Ramos (cell line): ENCODE results near the gene NTSR1.

Experiments
- in situ Hi-C: fragments of 300-500 bp; cut with MboI; formaldehyde crosslinking; loops from one replicate; pipeline ENCODE4 v1.14.3; 2022; ENCODE audit warnings: low sequenced_read_pairs; ENCODE audit not compliant: unreplicated experiment

Gene NTSR1

DNA sequence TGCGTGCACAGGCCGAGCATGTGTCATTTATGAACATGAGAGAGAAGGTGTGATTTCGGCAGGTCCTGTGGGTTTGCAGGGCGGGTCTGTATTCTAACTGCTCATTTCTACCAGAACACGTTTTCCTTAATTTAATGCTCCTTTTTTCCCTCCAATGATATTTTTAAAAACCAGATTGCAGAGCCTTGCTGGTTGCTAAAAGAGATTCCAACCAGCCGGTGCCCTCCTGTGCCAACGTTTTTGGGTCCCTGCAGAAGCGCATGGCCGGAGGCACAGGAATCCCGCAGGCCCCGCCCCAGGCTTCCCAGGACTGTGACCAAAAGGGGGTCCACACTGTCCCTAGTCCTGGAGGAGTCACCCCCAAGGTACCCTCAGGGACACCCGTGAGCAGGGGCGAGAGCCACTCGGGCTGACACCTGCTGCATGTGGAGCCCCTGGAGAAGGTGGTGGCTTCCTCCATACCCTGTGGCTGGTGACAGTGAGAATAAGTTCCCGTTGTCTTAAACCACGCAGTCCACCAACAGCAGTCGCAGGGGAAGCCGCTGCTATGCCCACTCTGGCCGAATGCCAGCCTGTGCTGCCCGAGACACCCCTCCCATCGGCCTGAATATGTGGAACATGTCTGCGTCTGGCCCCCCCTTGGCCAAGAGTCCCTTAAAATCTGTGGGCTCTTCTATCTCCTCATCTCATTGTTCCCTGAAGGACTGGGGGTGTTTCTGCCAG is 15.7 kb upstream of the NTSR1 start:
- in situ Hi-C loops: no loop called here

DNA sequence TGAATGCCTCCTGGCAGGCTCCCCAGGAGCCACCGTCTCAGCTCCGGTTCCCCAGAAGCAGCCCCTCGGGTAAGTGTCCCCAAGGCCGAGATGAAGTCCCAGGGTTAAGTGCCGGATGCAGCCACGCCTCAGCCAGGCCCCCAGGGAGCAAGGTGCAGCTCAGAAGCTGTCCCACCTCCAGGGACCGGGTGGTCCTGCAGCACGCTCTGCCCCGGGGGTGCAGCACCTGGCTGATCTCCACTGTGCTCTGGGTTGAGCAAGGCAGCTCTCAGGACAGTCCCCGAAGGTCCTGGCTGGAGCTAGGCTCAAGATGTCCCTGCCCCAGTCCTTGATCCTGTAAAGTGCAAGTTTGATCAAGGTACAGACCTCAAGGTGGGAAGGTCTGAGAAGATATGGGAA is 15.1 kb upstream of the NTSR1 start:
- in situ Hi-C loops: no loop called here

DNA sequence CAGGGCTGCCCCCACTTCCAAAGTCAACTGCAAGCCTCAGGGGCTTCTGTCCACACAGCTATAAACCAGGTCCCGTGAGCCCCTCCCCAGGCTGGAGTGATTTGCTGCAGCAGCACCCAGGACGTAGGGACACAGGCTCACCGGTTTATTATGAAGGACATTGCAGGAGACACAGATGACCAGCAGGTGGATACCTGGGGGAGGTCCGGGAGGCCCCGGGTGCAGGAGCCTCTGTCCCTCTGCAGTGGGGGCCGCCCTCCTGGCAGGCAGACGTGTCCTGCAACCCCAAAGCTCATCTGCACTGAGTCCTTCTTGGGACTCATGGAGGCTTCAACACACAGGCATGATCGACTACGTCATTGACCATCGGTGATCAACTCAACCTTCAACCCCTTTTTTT is 14.5 kb upstream of the NTSR1 start:
- in situ Hi-C loops: no loop called here

DNA sequence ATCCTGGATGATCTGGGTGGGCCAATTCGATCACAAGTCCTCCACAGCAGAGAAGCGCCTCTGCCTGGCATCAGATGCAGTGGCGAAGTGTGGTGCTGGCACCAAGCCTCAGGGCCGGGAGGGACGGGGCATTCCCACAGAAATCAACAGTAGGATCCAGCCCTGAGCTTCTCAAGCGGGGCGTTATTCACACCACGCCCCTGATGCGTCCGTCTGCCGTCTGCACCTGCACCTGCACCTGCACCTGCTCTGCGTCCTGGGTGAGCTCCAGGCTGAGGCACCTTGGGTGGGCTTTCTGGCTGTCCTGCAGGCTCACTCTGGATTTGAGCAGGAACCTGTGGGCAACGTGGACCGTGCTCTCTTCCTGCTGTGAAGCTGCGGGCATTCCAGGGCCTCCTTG is 13.8 kb upstream of the NTSR1 start:
- in situ Hi-C loops: no loop called here

DNA sequence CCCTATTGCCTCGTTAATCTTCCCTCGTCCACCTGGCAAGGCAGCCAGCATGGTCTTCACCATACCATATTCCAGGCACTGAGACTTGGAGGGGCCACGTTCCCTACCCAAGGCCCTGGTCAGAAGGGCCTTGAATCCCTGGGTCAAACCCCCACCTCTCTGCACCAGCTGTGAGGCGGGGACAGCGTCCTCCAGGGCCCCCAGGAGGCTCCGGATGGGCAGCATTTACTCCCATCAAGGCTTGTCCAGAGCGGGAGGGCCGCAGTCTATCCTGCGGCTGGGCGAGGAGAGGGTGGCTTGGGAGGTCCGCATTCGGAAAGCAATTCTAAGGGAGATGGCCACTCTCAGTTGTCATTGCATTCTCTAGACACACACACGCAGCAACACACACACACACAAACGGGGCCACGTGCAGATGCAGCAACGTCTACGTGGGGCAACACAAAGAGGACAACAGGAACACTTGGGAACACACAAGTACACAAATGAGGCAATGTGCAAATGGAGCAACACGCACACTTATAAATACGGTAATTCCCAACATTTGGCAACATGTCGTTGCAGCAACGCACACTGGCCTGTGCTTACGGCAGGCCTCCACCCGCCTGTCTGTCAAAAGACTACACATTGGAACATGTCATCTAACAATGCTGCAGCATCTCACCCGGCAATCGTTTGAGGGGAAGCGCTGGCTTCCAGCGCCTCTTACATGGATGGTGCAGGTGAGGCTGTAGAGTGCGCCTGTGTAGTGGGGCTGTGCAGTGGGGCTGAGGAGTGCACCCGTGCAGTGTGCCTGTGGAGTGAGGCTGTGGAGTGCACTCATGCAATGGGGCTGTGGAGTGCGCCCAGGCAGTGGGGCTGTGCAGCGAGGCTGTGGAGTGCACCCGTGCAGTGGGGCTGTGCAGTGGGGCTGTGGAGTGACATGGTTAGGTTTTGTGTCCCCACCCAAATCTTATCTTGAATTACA is 12.9 kb upstream of the NTSR1 start:
- in situ Hi-C loops: no loop called here

DNA sequence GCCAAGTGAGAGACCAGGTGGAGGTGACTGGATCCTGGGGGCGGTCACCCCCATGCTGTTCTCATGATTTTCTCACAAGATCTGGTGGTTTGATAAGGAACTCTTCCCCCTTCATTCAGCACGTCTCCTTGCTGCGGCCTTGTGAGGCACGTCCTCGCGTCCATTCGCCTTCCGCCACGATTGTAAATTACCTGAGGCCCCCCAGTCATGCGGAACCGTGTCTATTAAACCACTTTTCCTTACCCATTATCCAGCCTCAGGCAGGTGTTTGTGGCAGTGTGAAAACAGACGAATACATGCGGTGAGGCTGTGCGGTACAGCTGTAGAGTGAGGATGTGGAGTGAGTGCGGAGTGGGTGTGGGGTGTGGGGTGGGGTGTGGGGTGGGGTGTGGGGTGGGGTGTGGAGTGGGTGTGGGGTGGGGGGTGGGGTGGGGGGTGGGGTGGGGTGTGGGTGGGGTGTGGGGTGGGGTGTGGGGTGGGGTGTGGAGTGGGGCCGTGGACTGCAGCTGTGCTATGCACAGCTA is 12.1 kb upstream of the NTSR1 start:
- in situ Hi-C loops: no loop called here

DNA sequence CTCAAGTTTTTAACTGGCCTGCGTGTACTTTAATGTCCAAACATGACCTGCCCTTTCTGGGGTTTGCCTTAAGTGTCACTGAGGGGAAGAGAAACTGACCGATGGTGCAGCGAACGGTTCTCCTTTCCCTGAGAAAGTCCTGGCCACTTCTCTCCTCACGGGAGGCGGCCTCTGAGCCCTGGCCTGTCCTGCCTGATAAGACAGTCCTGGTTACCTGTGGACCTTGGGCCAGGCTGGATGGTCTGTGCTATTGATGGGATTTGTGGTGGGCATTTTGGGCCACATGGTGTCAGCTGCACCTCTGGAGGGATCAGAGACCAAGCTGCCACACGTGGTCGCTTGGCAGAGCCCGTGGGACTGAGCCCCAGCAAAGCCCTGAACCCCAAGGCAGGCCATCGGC is 11.6 kb upstream of the NTSR1 start:
- in situ Hi-C loops: no loop called here

DNA sequence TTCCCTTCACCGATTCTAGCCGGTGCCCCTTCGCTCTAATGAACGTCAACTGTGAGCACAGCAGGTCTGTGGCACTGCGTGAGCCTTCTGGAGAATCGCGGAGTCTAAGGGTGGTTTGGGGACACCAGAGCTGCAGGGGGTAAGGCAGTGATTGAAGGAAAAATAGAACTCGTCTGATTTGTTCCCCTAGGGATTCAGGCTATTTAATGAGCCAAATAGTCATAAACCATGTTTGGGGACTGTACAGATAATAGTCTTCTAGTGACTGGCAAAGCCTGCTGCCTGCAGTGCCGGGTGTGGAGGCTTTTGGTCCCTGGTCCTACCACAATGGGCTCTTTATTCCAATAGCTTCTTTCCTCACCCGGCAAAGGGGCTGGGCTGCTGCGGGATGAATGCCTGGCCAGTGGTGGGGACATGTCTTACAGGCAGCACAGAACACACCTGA is 11.1 kb upstream of the NTSR1 start:
- in situ Hi-C loops: no loop called here

DNA sequence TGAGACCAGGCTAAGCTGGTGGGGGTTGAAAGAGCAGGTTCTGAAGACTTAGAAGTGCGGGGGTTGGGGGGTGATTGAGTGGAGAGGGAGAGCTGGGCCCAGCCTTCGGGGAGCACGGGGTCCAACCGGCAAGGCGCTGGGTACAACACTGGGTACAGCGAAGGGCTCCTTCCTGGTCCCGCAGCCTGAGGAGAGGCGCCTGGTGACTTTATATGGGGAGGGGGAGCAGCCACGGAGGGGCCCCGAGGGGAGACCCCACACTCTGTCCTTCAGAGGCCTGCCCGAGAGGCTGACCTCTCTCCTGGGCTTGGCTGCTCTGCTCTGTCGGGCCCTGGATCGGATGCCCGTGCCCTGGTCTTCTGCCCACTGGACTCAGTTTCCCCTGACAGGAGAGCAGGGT is 10.4 kb upstream of the NTSR1 start:
- in situ Hi-C loops: no loop called here

DNA sequence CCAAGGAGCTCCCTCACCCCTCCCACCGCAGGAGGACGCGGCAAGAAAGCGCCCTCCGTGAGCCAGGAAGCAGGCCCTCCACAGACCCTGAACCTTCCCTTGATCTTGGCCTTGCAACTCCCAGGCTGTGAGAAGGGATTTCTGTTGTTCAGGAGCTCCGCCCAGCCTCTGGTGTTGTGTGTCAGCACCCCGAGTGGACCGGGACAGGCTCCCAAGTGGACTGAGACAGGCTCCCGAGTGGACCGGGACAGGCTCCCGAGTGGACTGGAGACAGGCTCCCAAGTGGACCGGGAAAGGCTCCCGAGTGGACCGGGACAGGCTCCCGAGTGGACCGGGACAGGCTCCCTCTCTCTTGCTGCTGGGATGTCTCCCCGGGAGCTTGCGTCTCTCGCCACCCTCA is 9.3 kb upstream of the NTSR1 start:
- in situ Hi-C loops: no loop called here

DNA sequence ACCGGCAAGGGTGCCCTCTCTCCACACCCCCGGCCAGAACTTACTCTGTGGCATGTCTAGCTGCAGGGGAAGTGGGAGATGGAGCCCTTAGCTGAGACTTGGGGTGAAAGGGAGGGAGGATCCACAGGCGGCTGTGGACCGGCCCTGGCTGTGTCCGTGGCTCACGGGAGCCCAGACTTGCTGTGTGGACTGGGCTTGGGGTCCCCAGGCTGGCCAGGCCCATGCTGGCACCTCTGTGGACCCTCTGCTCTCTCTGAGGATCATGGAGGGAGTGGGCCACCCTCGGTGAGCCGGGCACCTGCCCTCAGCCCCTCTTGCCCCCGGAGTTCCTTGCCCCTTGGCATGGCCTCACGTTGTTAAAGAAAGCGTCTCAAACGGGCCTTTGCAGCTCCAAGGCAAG is 8.9 kb upstream of the NTSR1 start:
- in situ Hi-C loops: no loop called here

DNA sequence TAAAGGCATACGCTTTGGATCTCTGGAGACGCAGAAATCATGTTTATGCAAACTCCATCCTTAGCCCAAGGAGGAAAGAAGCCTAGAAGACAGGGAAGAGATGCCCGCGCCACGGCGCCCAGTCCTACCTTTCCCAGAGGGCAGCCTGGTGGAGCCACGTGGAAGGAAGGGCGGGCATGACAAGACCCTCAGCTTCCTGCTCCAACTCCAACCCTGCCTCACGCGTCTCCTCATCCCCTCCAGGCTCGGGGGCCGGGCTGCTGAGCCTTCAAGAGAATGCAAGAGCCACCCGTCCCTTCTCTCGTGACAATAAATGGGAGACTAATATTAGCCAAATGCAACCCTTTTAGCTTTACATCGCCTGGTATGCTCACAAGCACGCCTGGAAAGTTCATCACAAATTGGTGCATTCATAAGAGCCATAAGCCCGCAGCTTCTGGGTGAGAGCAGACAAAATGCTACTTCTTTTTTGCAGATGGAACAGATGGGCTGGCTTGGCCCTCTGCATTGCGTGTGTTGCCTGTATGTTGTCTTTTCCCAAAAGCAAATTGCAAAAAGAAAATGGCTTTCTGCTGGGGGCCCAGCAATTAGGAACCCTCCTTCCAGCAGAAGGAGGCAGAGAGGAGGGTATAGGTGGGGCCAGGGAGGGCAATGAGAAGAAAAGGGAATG is 8.2 kb upstream of the NTSR1 start:
- in situ Hi-C loops: no loop called here

DNA sequence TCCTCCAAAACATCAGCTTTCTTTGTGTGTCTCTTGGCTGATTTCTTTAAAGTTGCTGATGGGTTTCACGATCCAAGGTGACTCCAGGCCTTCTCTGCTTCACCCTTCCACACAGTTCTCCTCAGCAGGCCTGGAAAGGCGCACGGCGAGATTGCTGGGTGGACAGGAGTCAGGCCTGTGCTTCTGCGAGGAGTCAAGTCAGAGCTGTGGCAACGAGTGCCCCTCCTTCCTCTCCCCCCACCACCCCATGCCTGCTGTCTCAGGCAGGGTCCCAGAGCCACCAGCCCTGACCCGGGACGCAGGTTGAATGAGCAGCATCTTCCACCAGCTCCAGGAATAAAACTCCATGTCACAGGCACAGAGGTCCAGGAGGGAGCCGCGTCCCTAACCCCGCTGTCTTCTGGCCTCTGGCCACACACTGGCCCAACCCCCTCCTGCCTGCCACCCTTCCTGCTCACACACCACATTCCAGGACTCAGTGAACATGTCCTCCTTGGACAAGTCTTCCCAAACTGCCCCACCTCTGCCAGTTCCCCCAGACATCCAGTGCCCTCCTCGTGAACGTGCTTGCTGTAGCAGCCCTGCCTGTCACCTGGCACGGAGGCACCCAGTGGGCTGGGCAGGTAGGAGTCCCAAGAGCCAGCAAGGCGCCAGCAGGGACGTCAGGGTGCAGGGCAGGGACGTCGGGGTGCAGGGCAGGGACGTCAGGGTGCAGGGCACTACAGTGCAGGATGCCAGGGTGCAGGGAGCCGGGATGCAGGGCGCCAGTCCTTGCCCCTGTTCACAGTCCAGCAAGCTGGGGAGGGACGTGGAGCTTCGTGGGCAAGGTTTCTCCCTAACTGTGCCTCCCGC is 7.2 kb upstream of the NTSR1 start:
- in situ Hi-C loops: no loop called here

DNA sequence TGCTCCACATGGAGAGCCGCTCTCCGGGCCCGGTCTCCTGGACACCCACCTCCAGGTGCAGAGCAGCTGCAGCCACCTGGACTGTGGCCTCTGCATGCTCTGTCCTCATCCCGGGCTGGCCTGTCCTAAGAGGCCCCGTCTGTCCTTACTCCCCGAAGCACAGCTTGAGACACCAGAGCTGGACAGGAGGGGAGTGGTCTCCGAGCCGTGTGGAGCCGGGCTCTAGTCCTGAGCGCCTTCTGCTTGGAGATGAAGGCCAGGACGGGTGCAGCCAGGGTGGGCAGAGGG is 6.7 kb upstream of the NTSR1 start:
- in situ Hi-C loops: no loop called here

DNA sequence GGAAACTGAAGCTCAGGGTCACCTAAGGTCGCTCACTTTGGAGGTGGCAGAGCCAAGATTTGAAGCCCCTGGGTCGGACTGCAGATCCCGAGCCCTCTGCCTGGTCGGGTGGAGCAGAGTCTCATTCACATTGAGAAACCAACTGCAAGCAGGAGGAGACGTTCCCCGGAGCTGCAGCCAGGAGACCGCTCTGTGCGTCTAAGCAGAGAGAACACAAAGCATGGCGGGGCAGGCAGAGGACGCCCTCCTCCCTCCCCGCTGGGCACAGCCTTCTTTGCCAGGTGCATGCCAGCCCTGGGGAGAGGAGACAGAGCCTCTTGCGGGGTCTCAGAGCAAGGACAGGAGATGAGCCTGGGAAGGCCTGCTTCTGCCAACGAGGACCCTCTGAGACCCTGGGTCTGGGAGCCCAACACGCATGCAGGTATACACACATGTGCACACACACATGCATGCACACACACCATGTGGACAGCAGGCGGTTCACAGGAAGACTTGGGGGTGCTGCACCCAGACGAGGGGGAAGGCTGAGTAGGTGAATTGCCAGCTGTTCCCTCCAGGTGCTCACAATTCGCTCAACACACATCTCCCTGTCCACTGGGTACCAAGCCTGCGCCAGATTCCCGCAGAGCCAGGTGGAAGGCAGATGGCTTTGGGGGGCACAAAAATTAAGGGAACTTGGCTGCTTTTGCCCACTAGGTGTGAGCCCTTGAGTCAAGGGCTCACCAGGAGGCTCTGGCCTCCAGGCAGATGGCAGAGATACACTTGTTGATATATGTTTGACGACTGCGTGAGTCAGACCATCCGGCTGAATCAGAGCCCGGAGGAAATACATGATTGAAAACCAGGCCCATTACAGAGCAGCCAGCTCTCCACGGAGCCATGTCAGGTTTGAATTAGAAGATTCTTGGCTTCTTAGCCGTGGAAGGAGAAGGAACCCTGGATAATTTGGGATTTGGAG is 5.5 kb upstream of the NTSR1 start:
- in situ Hi-C loops: no loop called here

DNA sequence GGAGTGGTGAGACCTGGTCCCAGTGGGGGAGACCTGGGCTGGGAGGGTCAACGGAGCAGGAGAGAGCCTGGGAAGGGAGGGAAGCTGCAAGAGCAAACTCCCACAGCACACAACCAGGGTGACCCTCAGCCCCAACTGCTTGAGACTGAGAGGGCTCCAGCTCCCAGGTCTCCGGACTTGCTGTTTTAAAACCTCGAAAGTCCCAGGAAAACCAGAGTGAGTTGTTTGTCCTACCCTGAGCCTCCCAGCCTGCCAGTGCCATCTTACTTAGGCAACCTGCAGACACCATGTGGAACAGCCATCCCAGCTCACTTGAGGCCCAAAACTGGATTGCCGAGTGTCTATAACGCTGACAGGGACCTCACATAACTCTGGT is 4.8 kb upstream of the NTSR1 start:
- in situ Hi-C loops: no loop called here

DNA sequence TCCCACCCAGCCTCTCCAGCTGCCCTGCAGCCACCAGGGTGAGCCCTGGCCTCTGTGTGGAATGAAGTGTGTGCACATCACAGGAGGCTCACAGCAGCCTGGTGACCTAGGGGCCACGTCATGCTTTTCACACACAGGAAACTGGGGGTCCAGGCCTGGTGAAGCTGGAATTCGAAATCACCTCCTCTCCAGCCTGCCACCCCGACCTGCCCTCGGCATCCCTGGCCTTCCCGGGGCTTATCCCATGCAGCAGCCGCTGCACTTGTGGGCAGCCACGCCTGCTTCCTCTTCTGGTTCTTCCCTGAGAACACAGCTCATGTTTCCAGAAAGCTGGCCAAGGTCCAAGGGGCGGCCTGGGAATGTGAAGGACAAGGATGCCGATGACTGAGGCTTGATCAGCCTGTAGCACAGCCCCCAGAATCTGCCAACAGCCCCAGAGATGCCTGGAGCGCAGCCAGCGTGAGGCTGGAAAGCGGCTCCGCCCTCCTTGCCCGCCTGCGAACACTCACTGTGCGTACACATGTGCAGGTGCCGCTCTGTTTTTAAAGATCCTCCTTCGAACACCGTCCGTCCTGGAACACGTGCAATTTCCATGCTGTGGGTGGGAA is 4.2 kb upstream of the NTSR1 start:
- in situ Hi-C loops: no loop called here

DNA sequence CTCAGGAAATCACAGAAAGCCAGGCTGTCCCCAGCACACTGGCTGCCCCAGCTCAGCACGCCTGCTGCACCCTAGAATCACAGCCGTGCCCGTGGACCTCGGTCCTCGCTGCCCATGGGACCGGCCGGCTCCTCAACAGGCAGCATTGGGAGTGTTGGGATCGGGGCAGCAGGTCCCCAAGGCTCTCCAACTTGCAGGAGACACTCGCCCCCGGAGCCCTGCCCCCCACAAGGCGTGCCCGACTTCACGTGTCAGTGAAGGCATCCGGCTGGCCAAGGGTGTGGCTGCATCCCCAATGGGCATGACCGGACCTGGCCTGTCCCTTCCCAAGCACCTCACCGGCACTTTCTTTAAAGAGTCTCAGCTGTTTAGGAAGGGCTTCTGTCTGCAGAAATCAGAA is 3.0 kb upstream of the NTSR1 start:
- in situ Hi-C loops: no loop called here

DNA sequence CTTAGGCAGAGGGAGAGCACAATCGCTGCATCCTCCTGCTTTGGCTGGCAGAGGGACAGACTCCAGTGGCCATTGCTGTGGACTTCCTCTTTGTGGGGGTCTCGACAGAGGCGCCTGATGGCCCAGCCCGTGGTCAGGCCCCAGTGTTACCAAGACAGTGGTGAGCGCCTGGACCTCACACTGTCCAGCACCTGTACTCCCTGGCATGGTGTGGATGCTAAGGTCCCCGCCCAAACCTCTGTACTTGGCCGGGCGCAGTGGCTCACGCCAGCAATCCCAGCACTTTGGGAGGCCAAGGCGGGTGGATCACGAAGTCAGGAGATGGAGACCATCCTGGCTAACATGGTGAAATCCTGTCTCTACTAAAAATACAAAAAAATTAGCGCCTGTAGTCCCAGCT is 2.3 kb upstream of the NTSR1 start:
- in situ Hi-C loops: no loop called here
